MCF 10A (cell line): ENCODE measurements around the gene FAHD2A. TPM values are rescaled to one million over a fixed set of nuclear protein-coding genes. Genes with fewer than 3 reads are reported as not detected.
"Not testable (repeated sequence)": the region's sequence is repeated elsewhere in the genome, so short reads cannot be mapped to it uniquely, and the experiment has no call there.

Experiments used
- BruUV-seq: library from RNA; stranded (reverse); fragments of 400-500 nt; replicated peaks from 2 replicates; lab custom pipeline; 2021; lab: Mats Ljungman, UMichigan
- CTCF ChIA-PET: fragments of 300-600 bp; sonication (Branson Sonifier 250); formaldehyde crosslinking; extraction: SDS; loops from one replicate; lab custom pipeline; 2021; ENCODE audit warnings: antibody characterized with exemption, inconsistent platforms; lab: Yijun Ruan, JAX
- POLR2A ChIA-PET: fragments of 300-600, 350-650 bp; sonication (Branson Sonifier 250); formaldehyde crosslinking; extraction: SDS; loops from one replicate; lab custom pipeline; 2020; ENCODE audit warnings: antibody characterized with exemption, inconsistent platforms; lab: Yijun Ruan, JAX
- DNase-seq: peaks from one replicate; pipeline ENCODE4 v3.0.0-alpha.2; 2018; ENCODE audit not compliant: unreplicated experiment
- H3K27ac Mint-ChIP-seq: one replicate; pipeline ENCODE4 v1.8.0; 2022; ENCODE audit warnings: mild to moderate bottlenecking, low read depth, mixed read lengths; ENCODE audit not compliant: unreplicated experiment
- H3K27me3 Mint-ChIP-seq: one replicate; pipeline ENCODE4 v1.8.0; 2022; ENCODE audit warnings: mixed read lengths; ENCODE audit not compliant: insufficient read depth, unreplicated experiment
- H3K36me3 Mint-ChIP-seq: one replicate; pipeline ENCODE4 v1.8.0; 2022; ENCODE audit warnings: mild to moderate bottlenecking, moderate library complexity, mixed read lengths; ENCODE audit not compliant: insufficient read depth, unreplicated experiment
- H3K4me1 Mint-ChIP-seq: one replicate; pipeline ENCODE4 v1.8.0; 2022; ENCODE audit warnings: mixed read lengths; ENCODE audit not compliant: insufficient read depth, unreplicated experiment
- H3K4me3 Mint-ChIP-seq: one replicate; pipeline ENCODE4 v1.8.0; 2022; ENCODE audit warnings: mild to moderate bottlenecking, moderate library complexity, mixed read lengths; ENCODE audit not compliant: unreplicated experiment
- H3K9me3 Mint-ChIP-seq: one replicate; pipeline ENCODE4 v1.8.0; 2022; ENCODE audit warnings: mixed read lengths; ENCODE audit not compliant: unreplicated experiment
- CTCF ChIP-seq: fragments of 200-600 bp; IDR thresholded peaks from one replicate; pipeline ENCODE4 v1.8.0; 2022; ENCODE audit warnings: antibody characterized with exemption, mild to moderate bottlenecking; ENCODE audit not compliant: unreplicated experiment
- intact Hi-C: fragments of 100-400 bp; cut with micrococcal nuclease; formaldehyde crosslinking; loops from 2 replicates; pipeline ENCODE4 v1.14.1; 2022
- total RNA-seq: library from RNA; stranded (reverse); gene quantifications from 2 replicates; pipeline ENCODE4 v1.2.3, GENCODE V29; 2022

The FAHD2A gene
- total RNA-seq, 1 experiment from 2014 or later = 24.1 TPM

- CTCF ChIA-PET = no interaction called here
- H3K4me1 Mint-ChIP-seq = peaks cover 8% of the 10 kb centered on the region
- peaks cover 6% of the 10 kb centered on the region for H3K36me3 Mint-ChIP-seq
- TF ChIP-seq CTCF = no peak
- no peak overlapping the region for H3K27ac Mint-ChIP-seq
- intact Hi-C loops = no loop called here
- H3K9me3 Mint-ChIP-seq = no peaks in the 10 kb centered on the region
- H3K4me3 Mint-ChIP-seq = no peak overlapping the region
- no TSS peak for BruUV-seq
- POLR2A ChIA-PET = no interaction called here
- DNase-seq = no peak
- H3K27me3 Mint-ChIP-seq = no peaks in the 10 kb centered on the region
Observed at GRCh38 chr2:95399061-95399460, 3.4 kb upstream of the FAHD2A start.

GRCh38 chr2:95401480-95401879 is 1.0 kb upstream of the FAHD2A start:
- intact Hi-C loops = loop anchor here (5.0 kb wide), 2 partner anchors 169 to 234 kb away; partner anchors contain the start of gene ZNF2
- peak overlapping the region; percentile 99 for H3K4me3 Mint-ChIP-seq
- BruUV-seq = no TSS peak
- H3K4me1 Mint-ChIP-seq = peaks cover 8% of the 10 kb centered on the region
- no peaks in the 10 kb centered on the region for H3K9me3 Mint-ChIP-seq
- DNase-seq = no peak
- ChIA-PET POLR2A (interaction anchor here (1.0 to 2.8 kb wide), 10 partner anchors 8 to 236 kb away, joined by 3 to 16 read pairs (median 6); partner anchors contain the start of gene ZNF2), CTCF (interaction anchor here (0.9 to 4.5 kb wide), 13 partner anchors 8 to 299 kb away, joined by 3 to 29 read pairs (median 6); no protein-coding TSS in a partner anchor)
- H3K36me3 Mint-ChIP-seq = peaks cover 6% of the 10 kb centered on the region
- no peaks in the 10 kb centered on the region for H3K27me3 Mint-ChIP-seq
- no peak for TF ChIP-seq CTCF
- H3K27ac Mint-ChIP-seq = no peak overlapping the region

- Mint-ChIP-seq H3K4me3 (peak overlapping the region; percentile 99), H3K27ac (peak overlapping the region; percentile 96)
- intact Hi-C loops = loop anchor here (1.0 to 5.0 kb wide), 4 partner anchors 57 to 235 kb away; partner anchors contain the start of gene ZNF2
- H3K36me3 Mint-ChIP-seq, H3K9me3 Mint-ChIP-seq, DNase-seq, H3K4me1 Mint-ChIP-seq, H3K27me3 Mint-ChIP-seq: not testable (repeated sequence)
- ChIA-PET POLR2A (interaction anchor here (0.9 to 2.8 kb wide), 12 partner anchors 9 to 809 kb away, joined by 3 to 16 read pairs (median 4); partner anchors contain the start of gene ZNF2), CTCF (interaction anchor here (0.6 to 4.5 kb wide), 17 partner anchors 9 to 528 kb away, joined by 3 to 29 read pairs (median 3); no protein-coding TSS in a partner anchor)
- BruUV-seq = TSS peak; percentile 52
Observed at GRCh38 chr2:95402004-95402369, 521 bp upstream of the FAHD2A start.

GRCh38 chr2:95403204-95403721 is 755 bp downstream of the FAHD2A start:
- CTCF ChIA-PET = interaction anchor here (0.5 to 4.5 kb wide), 20 partner anchors 8 to 1194 kb away, joined by 3 to 29 read pairs (median 4); no protein-coding TSS in a partner anchor
- POLR2A ChIA-PET = interaction anchor here (0.6 to 2.8 kb wide), 12 partner anchors 15 to 325 kb away, joined by 3 to 16 read pairs (median 4); no protein-coding TSS in a partner anchor
- BruUV-seq, H3K4me1 Mint-ChIP-seq, H3K27me3 Mint-ChIP-seq, H3K9me3 Mint-ChIP-seq: not testable (repeated sequence)
- Mint-ChIP-seq H3K4me3 (peak overlapping the region; percentile 99), H3K27ac (peak overlapping the region; percentile 96), H3K36me3 (peaks cover 18% of the 10 kb centered on the region)
- peak; percentile 16 for TF ChIP-seq CTCF
- DNase-seq = peak; percentile 21
- intact Hi-C loops = loop anchor here (2.0 to 5.0 kb wide), 3 partner anchors 80 to 236 kb away; partner anchors contain the start of gene ZNF2

GRCh38 chr2:95403824-95404223 is 1.3 kb downstream of the FAHD2A start:
- ChIA-PET CTCF (interaction anchor here (0.6 to 4.5 kb wide), 13 partner anchors 8 to 1195 kb away, joined by 3 to 29 read pairs (median 5); no protein-coding TSS in a partner anchor), POLR2A (interaction anchor here (1.0 to 2.8 kb wide), 7 partner anchors 16 to 325 kb away, joined by 3 to 16 read pairs (median 5); no protein-coding TSS in a partner anchor)
- H3K36me3 Mint-ChIP-seq = peaks cover 24% of the 10 kb centered on the region
- BruUV-seq = TSS peak; percentile 61
- DNase-seq, H3K9me3 Mint-ChIP-seq, H3K4me1 Mint-ChIP-seq, H3K27ac Mint-ChIP-seq, H3K27me3 Mint-ChIP-seq: not testable (repeated sequence)
- H3K4me3 Mint-ChIP-seq = peak overlapping the region; percentile 99
- intact Hi-C loops = loop anchor here (2.0 to 5.0 kb wide), 3 partner anchors 81 to 237 kb away; partner anchors contain the start of gene ZNF2

- H3K4me3 Mint-ChIP-seq, DNase-seq, H3K27me3 Mint-ChIP-seq, H3K9me3 Mint-ChIP-seq, POLR2A ChIA-PET, BruUV-seq, H3K27ac Mint-ChIP-seq, H3K4me1 Mint-ChIP-seq: not testable (repeated sequence)
- CTCF ChIA-PET = interaction anchor here (0.5 to 4.5 kb wide), 7 partner anchors 9 to 324 kb away, joined by 3 to 29 read pairs (median 5); no protein-coding TSS in a partner anchor
- intact Hi-C loops = loop anchor here (5.0 kb wide), 2 partner anchors 172 to 237 kb away; partner anchors contain the start of gene ZNF2
- H3K36me3 Mint-ChIP-seq = peaks cover 24% of the 10 kb centered on the region
Observed at GRCh38 chr2:95404676-95405075, 2.2 kb downstream of the FAHD2A start.
